ENCODE results near the gene PSTPIP1.

Gene PSTPIP1

GRCh38 chr15:77059786-77060361, 64.9 kb downstream of the PSTPIP1 start:
- in situ Hi-C loops (cut with HindIII; ENCODE audit: low sequenced_read_pairs), result no loop called here
- TF ChIP-seq, protein P1, sequence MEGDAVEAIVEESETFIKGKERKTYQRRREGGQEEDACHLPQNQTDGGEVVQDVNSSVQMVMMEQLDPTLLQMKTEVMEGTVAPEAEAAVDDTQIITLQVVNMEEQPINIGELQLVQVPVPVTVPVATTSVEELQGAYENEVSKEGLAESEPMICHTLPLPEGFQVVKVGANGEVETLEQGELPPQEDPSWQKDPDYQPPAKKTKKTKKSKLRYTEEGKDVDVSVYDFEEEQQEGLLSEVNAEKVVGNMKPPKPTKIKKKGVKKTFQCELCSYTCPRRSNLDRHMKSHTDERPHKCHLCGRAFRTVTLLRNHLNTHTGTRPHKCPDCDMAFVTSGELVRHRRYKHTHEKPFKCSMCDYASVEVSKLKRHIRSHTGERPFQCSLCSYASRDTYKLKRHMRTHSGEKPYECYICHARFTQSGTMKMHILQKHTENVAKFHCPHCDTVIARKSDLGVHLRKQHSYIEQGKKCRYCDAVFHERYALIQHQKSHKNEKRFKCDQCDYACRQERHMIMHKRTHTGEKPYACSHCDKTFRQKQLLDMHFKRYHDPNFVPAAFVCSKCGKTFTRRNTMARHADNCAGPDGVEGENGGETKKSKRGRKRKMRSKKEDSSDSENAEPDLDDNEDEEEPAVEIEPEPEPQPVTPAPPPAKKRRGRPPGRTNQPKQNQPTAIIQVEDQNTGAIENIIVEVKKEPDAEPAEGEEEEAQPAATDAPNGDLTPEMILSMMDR (IDR thresholded peaks at IDR 0.05; ENCODE audit: low read depth, low read length), result no peak
- DNase-seq (ENCODE audit: low read depth, low spot score), result no peak
- H3K4me3 ChIP-seq (ENCODE audit: low read depth, low read length), result no peak overlapping the region

DNA sequence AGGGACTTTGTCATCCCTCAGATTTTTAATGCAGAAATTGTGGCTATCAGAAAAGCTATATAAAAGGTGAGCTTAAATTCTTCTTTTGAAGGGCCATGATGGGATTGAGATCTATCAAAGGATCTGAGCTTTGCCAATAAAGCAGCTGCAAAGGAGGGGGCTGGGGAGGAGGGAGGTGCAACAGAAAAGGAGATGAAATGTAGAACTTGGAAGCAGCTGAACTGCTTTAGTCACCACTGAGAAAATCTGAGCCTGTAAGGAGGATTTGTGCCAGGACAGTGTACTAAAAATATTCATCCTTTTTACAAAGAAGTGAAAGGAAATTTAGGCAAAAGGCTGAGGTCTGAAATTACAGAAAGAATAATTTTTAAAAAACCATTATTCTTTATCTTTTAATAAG, 65.6 kb downstream of the PSTPIP1 start:
- in situ Hi-C loops (cut with HindIII; ENCODE audit: low sequenced_read_pairs), result no loop called here
- H3K4me3 ChIP-seq (ENCODE audit: low read depth, low read length), result no peak overlapping the region
- peak; percentile 60 for DNase-seq (ENCODE audit: low read depth, low spot score)
- TF ChIP-seq, protein P1 (IDR thresholded peaks at IDR 0.05; ENCODE audit: low read depth, low read length), result no peak

- no peak for DNase-seq (ENCODE audit: low read depth, low spot score)
- H3K4me3 ChIP-seq (ENCODE audit: low read depth, low read length), result no peak overlapping the region
- in situ Hi-C loops (cut with HindIII; ENCODE audit: low sequenced_read_pairs), result no loop called here
- TF ChIP-seq, protein P1 (IDR thresholded peaks at IDR 0.05; ENCODE audit: low read depth, low read length), result no peak
Observed at GRCh38 chr15:77063249-77063648, 68.3 kb downstream of the PSTPIP1 start.

DNA sequence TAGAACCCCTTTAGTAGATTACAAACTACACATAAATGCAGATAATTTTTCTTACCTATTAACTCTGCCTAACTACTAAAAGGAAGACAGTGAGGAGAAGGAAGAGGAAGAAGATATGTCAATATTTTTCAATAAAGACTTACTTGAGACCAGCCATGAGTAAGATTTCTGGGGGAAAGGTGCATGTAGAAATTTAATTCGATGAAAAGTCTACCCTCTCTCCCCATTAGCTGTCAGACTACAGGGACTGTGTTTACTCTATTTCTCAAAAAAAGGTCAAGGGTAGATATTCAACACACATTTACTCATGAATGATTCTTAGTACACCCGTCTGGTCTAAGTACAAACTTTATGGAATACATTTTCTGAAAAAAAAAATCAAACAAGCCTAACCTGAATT, 69.1 kb downstream of the PSTPIP1 start:
- in situ Hi-C loops (cut with HindIII; ENCODE audit: low sequenced_read_pairs), result no loop called here
- TF ChIP-seq, protein P1 (IDR thresholded peaks at IDR 0.05; ENCODE audit: low read depth, low read length), result no peak
- no peak overlapping the region for H3K4me3 ChIP-seq (ENCODE audit: low read depth, low read length)
- DNase-seq (ENCODE audit: low read depth, low spot score), result no peak

DNA sequence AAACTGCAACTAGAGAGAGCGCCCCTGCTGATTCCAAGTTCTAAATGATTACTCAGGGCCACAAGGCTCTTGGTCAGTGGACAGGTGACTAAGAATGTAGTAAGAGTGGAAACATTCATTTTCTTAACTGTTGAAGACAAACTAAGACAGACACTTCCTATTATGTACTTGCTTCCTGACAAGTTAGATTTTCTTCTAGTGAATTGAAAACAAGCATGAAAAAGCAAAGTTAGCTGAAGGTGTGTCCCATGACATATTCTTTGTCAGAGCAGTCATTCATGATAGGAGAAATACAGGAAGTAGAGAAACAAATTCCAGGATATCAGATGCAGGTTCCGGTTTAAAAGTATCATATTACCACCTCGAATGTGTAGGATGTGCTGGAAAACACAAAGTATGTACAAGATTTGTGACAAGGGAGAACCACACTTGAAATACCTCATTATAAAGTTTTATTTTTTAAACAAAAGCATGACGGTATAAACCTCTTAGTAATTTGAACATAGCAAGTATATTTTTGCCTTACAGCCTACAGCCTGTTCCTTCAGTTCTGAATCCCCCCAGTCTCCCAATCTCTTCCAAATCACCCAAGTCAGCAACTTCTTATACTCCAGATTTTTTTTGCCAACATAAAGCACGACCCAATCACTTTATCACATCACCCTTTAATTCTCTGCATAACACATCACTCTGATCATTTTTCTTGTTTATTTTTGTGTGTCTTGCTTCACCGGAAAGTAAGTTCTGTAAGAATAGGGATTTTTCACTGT, 69.8 kb downstream of the PSTPIP1 start:
- TF ChIP-seq, protein P1 (IDR thresholded peaks at IDR 0.05; ENCODE audit: low read depth, low read length), result no peak
- DNase-seq (ENCODE audit: low read depth, low spot score), result peak; percentile 51
- no peak overlapping the region for H3K4me3 ChIP-seq (ENCODE audit: low read depth, low read length)
- in situ Hi-C loops (cut with HindIII; ENCODE audit: low sequenced_read_pairs), result no loop called here

GRCh38 chr15:77066971-77067690, 72.2 kb downstream of the PSTPIP1 start:
- TF ChIP-seq, protein P1 (IDR thresholded peaks at IDR 0.05; ENCODE audit: low read depth, low read length), result no peak
- in situ Hi-C loops (cut with HindIII; ENCODE audit: low sequenced_read_pairs), result no loop called here
- H3K4me3 ChIP-seq (ENCODE audit: low read depth, low read length), result no peak overlapping the region
- no peak for DNase-seq (ENCODE audit: low read depth, low spot score)

Measured in astrocyte of the spinal cord (primary cell).